Body of pancreas (tissue), 4 donors: ENCODE results near the gene OR5P2. TPM values are rescaled to one million over a fixed set of nuclear protein-coding genes. Genes with fewer than 3 reads are reported as not detected.
"Not testable (repeated sequence)": the region's sequence is repeated elsewhere in the genome, so short reads cannot be mapped to it uniquely, and the experiment has no call there.

Source experiments
- ATAC-seq: fragments of 150-250 bp; one replicate; pipeline ENCODE4 v1.9.1; 2016
- DNase-seq, 4 donors: peaks; one replicate each; pipeline ENCODE4 v3.0.0-alpha.2; 2019
- H3K27ac ChIP-seq, 4 donors: fragments of 200-600 bp; sonication (generic); 1 replicate in 3 of 4; 2 replicates in 1 of 4; pipeline versions ENCODE4 v1.5.1 to v1.6.1; 2016 to 2019; ENCODE audit warnings: mild to moderate bottlenecking in 1 of 4, mixed read lengths in 1 of 4, moderate library complexity in 1 of 4
- H3K27me3 ChIP-seq, 2 donors: fragments of 200-600 bp; sonication (generic); one replicate each; pipeline ENCODE4 v1.6.0; 2016; ENCODE audit warnings: mild to moderate bottlenecking in 1 of 2
- H3K36me3 ChIP-seq, 2 donors: fragments of 200-600 bp; sonication (generic); replicated peaks in 1 of 2; 2 replicates each; pipeline ENCODE4 v1.5.1; 2016; ENCODE audit warnings: low read depth in 2 of 2; ENCODE audit not compliant: insufficient read depth in 1 of 2
- H3K4me1 ChIP-seq: fragments of 200-600 bp; sonication (generic); one replicate; pipeline ENCODE4 v1.6.0; 2016
- H3K4me3 ChIP-seq, 2 donors: fragments of 200-600 bp; sonication (generic); 1 replicate in 1 of 2; 2 replicates in 1 of 2; pipeline ENCODE4 v1.5.1; 2016 to 2019
- H3K9me3 ChIP-seq, 3 donors: fragments of 200-600 bp; sonication (generic); 1 replicate in 2 of 3; 2 replicates in 1 of 3; pipeline ENCODE4 v1.5.1; 2016
- POLR2A ChIP-seq, 3 donors: fragments of 450-650 bp; IDR thresholded peaks; one replicate each; pipeline ENCODE4 v1.6.1; 2016; ENCODE audit warnings: antibody characterized with exemption in 3 of 3, mild to moderate bottlenecking in 2 of 3
- WGBS, 2 donors: methylation state at CpG; one replicate each; pipeline ENCODE4 v1.1.5; 2017; 5-methylcytosine and 5-hydroxymethylcytosine counted together
- intact Hi-C: fragments of 100-400 bp; cut with DNase I; formaldehyde crosslinking; loops from one replicate; pipeline ENCODE4 v1.15.1; 2023
- total RNA-seq, 2 donors: library from RNA; depleted of rRNA; stranded (reverse); fragments of >200 nt; gene quantifications; one replicate each; pipeline ENCODE4 v1.1.0, GENCODE V29; 2016
- TF ChIP-seq, protein P1 (sequence below), 7 experiments: fragments of 450-650 bp in 4 of 7; fragments of 200-600 bp in 3 of 7; sonication (generic) in 3 of 7; IDR thresholded peaks; one replicate each; pipeline ENCODE4 v1.5.1; 2016 to 2019; ENCODE audit warnings: antibody characterized with exemption in 7 of 7

The OR5P2 gene
- total RNA-seq, 2 donors from 2014 or later: not detected

DNA sequence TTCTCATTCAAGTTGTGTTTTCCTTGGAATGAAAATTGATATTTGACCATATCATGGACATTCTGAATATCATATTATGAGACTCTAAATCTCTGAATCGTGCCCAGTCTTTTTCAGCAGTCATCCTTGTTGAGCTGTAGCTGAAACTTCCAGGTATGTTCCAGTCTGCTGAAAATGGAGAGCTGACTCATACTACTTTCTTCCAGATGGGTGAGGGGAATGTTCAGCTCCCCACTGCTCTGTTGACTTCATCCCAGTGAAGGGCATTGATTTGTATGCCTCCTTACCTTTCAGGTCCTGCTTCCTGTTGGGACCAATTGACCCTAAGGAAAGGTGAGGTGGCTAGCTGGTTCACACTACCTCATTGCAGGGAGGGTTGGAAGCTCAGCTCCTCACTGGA is 3.5 kb downstream of the OR5P2 start:
- no peak for DNase-seq
- Histone ChIP-seq H3K9me3 (no peaks in the 10 kb centered on the region), H3K27me3 (no peaks in the 10 kb centered on the region), H3K36me3 (no peaks in the 10 kb centered on the region), H3K4me3 (no peak overlapping the region), H3K4me1 (no peaks in the 10 kb centered on the region), H3K27ac (no peak overlapping the region)
- intact Hi-C loops: no loop called here
- 11 to 19% methylated on average over 1 of the region's 1 CpG for WGBS, 2 donors
- ATAC-seq: no peak
- TF ChIP-seq POLR2A (IDR thresholded peaks at IDR 0.05): no peak
- TF ChIP-seq, protein P1, sequence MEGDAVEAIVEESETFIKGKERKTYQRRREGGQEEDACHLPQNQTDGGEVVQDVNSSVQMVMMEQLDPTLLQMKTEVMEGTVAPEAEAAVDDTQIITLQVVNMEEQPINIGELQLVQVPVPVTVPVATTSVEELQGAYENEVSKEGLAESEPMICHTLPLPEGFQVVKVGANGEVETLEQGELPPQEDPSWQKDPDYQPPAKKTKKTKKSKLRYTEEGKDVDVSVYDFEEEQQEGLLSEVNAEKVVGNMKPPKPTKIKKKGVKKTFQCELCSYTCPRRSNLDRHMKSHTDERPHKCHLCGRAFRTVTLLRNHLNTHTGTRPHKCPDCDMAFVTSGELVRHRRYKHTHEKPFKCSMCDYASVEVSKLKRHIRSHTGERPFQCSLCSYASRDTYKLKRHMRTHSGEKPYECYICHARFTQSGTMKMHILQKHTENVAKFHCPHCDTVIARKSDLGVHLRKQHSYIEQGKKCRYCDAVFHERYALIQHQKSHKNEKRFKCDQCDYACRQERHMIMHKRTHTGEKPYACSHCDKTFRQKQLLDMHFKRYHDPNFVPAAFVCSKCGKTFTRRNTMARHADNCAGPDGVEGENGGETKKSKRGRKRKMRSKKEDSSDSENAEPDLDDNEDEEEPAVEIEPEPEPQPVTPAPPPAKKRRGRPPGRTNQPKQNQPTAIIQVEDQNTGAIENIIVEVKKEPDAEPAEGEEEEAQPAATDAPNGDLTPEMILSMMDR (IDR thresholded peaks at IDR 0.05): no peak

DNA sequence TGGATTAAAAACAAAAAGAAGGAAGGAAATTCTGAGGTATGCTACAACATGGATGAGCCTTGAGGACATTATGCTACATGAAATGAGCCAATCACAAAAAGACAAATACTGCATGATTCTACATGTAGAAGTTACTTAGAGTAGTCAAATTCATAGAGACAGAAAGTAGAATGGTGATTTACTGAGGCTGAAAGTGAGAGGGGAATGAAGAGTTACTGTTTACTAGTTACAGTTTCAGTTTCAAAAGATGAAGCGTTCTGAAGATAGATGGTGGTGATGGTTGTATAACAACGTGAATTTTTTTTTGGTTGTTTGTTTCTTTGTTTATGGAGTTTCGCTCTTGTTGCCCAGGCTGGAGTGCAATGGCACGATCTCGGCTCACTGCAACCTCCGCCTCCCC is 9.5 kb downstream of the OR5P2 start:
- ATAC-seq (no peak), DNase-seq (no peak)
- no peaks in the 10 kb centered on the region for H3K4me1 ChIP-seq
- H3K9me3 ChIP-seq: peaks cover 0 to 5% (median 0%) of the 10 kb centered on the region in 3 donors
- intact Hi-C loops: no loop called here
- 66 to 77% methylated on average over 6 of the region's 6 CpGs for WGBS, 2 donors
- no peaks in the 10 kb centered on the region for H3K27me3 ChIP-seq
- no peak for TF ChIP-seq POLR2A (IDR thresholded peaks at IDR 0.05)
- TF ChIP-seq, protein P1 (IDR thresholded peaks at IDR 0.05): no peak
- no peak overlapping the region for H3K4me3 ChIP-seq
- no peak overlapping the region for H3K27ac ChIP-seq
- no peaks in the 10 kb centered on the region for H3K36me3 ChIP-seq

DNA sequence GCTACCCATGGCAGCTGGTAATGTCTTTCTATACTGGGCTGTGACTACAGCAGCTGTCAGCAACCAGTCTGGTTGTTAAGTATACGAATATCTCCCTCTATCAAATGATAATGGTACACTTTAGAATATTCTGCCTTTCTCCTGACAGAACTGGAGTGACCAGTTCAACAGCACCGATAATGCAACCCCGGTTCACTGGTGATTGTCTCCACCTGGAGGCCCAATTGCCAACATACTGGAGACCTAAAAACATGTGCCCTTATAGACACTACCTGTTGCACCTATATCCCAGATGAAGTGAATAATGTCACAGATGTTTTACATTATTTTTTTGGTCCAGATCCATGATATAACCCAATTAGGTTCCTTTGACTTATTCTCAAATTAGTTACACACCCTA is 21.1 kb downstream of the OR5P2 start:
- no peaks in the 10 kb centered on the region for H3K9me3 ChIP-seq
- ATAC-seq (no peak), DNase-seq (no peak)
- intact Hi-C loops: no loop called here
- H3K27ac ChIP-seq: no peak overlapping the region
- 34 to 51% methylated on average over 3 of the region's 3 CpGs for WGBS, 2 donors
- H3K4me1 ChIP-seq: no peaks in the 10 kb centered on the region
- H3K4me3 ChIP-seq: no peak overlapping the region
- H3K27me3 ChIP-seq: no peaks in the 10 kb centered on the region
- H3K36me3 ChIP-seq: no peaks in the 10 kb centered on the region
- TF ChIP-seq POLR2A (IDR thresholded peaks at IDR 0.05): no peak
- TF ChIP-seq, protein P1 (IDR thresholded peaks at IDR 0.05): no peak

DNA sequence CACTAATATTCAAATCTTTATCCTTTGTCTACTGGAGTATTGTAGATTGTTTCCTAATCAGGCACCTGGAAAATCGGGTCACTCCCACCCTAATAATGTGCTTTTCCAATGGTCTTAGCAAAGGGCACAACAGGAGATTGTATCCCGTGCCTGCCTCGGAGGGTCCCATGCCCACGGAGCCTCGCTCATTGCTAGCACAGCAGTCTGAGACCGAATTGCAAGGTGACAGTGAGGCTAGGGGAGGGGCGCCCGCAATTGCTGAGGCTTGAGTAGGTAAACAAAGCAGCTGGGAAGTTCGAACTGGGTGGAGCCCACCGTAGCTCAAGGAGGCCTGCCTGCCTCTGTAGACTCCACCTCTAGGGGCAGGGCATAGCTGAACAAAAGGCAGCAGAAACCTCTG is 32.4 kb downstream of the OR5P2 start:
- intact Hi-C loops, H3K27me3 ChIP-seq: not testable (repeated sequence)
- WGBS, 2 donors: 79 to 88% methylated on average over 8 to 10 of the region's 10 CpGs

DNA sequence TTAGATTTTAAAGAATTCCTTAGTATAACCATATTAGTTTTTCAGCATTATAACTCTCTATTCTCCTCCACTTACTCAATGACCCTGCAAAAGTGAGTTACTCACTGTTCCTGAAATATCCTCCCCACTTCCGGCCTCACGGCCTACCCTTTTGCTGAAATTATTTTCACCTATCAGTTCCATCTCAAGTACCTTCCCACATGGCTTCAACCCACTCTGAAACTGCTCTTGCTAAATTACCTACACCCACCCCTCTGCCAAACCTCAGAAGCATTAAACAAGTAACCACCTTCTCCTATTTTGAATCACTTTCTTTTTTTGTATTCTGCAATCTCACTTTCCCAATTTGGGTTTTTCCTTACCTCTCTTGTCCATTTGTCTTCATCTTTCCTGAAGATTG is 37.7 kb downstream of the OR5P2 start:
- H3K4me1 ChIP-seq: no peaks in the 10 kb centered on the region
- intact Hi-C loops: no loop called here
- DNase-seq: no peak
- H3K36me3 ChIP-seq: no peaks in the 10 kb centered on the region
- no peak overlapping the region for H3K4me3 ChIP-seq
- no peak for ATAC-seq
- H3K27me3 ChIP-seq: no peaks in the 10 kb centered on the region
- no peak overlapping the region for H3K27ac ChIP-seq
- H3K9me3 ChIP-seq: no peaks in the 10 kb centered on the region
- TF ChIP-seq, protein P1 (IDR thresholded peaks at IDR 0.05): no peak
- no peak for TF ChIP-seq POLR2A (IDR thresholded peaks at IDR 0.05)
- WGBS, 2 donors: 68 to 82% methylated on average over 2 of the region's 2 CpGs

More for the DNA sequence above, 32.4 kb downstream of the OR5P2 start:
- not testable (repeated sequence) for H3K27ac ChIP-seq, H3K4me3 ChIP-seq, H3K36me3 ChIP-seq, H3K4me1 ChIP-seq, H3K9me3 ChIP-seq, DNase-seq, ATAC-seq
